Measurements from ENCODE around the gene COX7A2L. TPM values are rescaled to one million over a fixed set of nuclear protein-coding genes. Genes with fewer than 3 reads are reported as not detected.

The COX7A2L gene
- total RNA-seq, 1 donor from 2014 or later, result 80.7 TPM

GRCh38 chr2:42329736-42330135, 31.3 kb downstream of the COX7A2L start:
- intact Hi-C loops (cut with DNase I), result loop anchor here (10.0 kb wide), 1 partner anchor 235 kb away; no protein-coding TSS in a partner anchor
- Histone ChIP-seq H3K27ac (no peak overlapping the region), H3K36me3 (peaks cover 86% of the 10 kb centered on the region), H3K4me3 (no peak overlapping the region), H3K27me3 (no peaks in the 10 kb centered on the region), H3K9me3 (no peaks in the 10 kb centered on the region), H3K4me1 (no peaks in the 10 kb centered on the region)
- ATAC-seq (no peak), DNase-seq (no peak)
- TF ChIP-seq CTCF (IDR thresholded peaks at IDR 0.05), result no peak

GRCh38 chr2:42328923-42329322, 32.1 kb downstream of the COX7A2L start:
- H3K27me3 ChIP-seq, result no peaks in the 10 kb centered on the region
- no peaks in the 10 kb centered on the region for H3K4me1 ChIP-seq

GRCh38 chr2:42328148-42328833, 32.7 kb downstream of the COX7A2L start:
- ATAC-seq (no peak), DNase-seq (no peak)
- Histone ChIP-seq H3K4me3 (no peak overlapping the region), H3K27me3 (no peaks in the 10 kb centered on the region), H3K36me3 (peaks cover 72% of the 10 kb centered on the region), H3K9me3 (no peaks in the 10 kb centered on the region), H3K27ac (no peak overlapping the region), H3K4me1 (no peaks in the 10 kb centered on the region)
- peak; percentile 42 for TF ChIP-seq CTCF (IDR thresholded peaks at IDR 0.05)
- intact Hi-C loops (cut with DNase I), result no loop called here

More at GRCh38 chr2:42328923-42329322, 32.1 kb downstream of the COX7A2L start:
- H3K27ac ChIP-seq, result no peak overlapping the region
- intact Hi-C loops (cut with DNase I), result no loop called here
- H3K36me3 ChIP-seq, result peaks cover 78% of the 10 kb centered on the region
- DNase-seq (no peak), ATAC-seq (no peak)
- TF ChIP-seq CTCF (IDR thresholded peaks at IDR 0.05), result no peak
- H3K9me3 ChIP-seq, result no peaks in the 10 kb centered on the region
- no peak overlapping the region for H3K4me3 ChIP-seq

GRCh38 chr2:42327125-42327524, 33.9 kb downstream of the COX7A2L start:
- Histone ChIP-seq H3K9me3 (no peaks in the 10 kb centered on the region), H3K36me3 (peaks cover 60% of the 10 kb centered on the region), H3K4me1 (no peaks in the 10 kb centered on the region), H3K27me3 (no peaks in the 10 kb centered on the region), H3K27ac (no peak overlapping the region), H3K4me3 (no peak overlapping the region)
- no peak for ATAC-seq
- DNase-seq, result no peak
- intact Hi-C loops (cut with DNase I), result no loop called here
- no peak for TF ChIP-seq CTCF (IDR thresholded peaks at IDR 0.05)

GRCh38 chr2:42325609-42326008, 35.4 kb downstream of the COX7A2L start:
- H3K36me3 ChIP-seq, result peaks cover 48% of the 10 kb centered on the region
- H3K27ac ChIP-seq, result no peak overlapping the region
- no peaks in the 10 kb centered on the region for H3K27me3 ChIP-seq
- no peak overlapping the region for H3K4me3 ChIP-seq
- intact Hi-C loops (cut with DNase I), result no loop called here
- H3K4me1 ChIP-seq, result no peaks in the 10 kb centered on the region
- DNase-seq, result no peak
- no peak for TF ChIP-seq CTCF (IDR thresholded peaks at IDR 0.05)
- no peaks in the 10 kb centered on the region for H3K9me3 ChIP-seq
- ATAC-seq, result no peak
